Melanocyte of skin (primary cell): ENCODE results near the gene SMIM29. TPM values are rescaled to one million over a fixed set of nuclear protein-coding genes. Genes with fewer than 3 reads are reported as not detected.

Source experiments
- small RNA-seq, 2 donors: library from RNA; depleted of rRNA; stranded (forward); fragments of <200 nt; gene quantifications; one replicate each; pipeline ENCODE3, GENCODE V24; 2012
- total RNA-seq, 2 donors: library from RNA; depleted of rRNA; stranded (reverse); fragments of >200 nt; gene quantifications; 2 replicates each; pipeline ENCODE4 v1.2.3, GENCODE V29; 2012

Gene SMIM29
- total RNA-seq, result 10 to 100 TPM; 63.9 to 92.2 TPM

GRCh38 chr6:34248727-34249468 lies at the start of gene SMIM29:
Gene SMIM29, minus strand, starts transcription at chr6:34249006. Its CDS starts 1,215 bp downstream, at chr6:34247791.

DNA sequence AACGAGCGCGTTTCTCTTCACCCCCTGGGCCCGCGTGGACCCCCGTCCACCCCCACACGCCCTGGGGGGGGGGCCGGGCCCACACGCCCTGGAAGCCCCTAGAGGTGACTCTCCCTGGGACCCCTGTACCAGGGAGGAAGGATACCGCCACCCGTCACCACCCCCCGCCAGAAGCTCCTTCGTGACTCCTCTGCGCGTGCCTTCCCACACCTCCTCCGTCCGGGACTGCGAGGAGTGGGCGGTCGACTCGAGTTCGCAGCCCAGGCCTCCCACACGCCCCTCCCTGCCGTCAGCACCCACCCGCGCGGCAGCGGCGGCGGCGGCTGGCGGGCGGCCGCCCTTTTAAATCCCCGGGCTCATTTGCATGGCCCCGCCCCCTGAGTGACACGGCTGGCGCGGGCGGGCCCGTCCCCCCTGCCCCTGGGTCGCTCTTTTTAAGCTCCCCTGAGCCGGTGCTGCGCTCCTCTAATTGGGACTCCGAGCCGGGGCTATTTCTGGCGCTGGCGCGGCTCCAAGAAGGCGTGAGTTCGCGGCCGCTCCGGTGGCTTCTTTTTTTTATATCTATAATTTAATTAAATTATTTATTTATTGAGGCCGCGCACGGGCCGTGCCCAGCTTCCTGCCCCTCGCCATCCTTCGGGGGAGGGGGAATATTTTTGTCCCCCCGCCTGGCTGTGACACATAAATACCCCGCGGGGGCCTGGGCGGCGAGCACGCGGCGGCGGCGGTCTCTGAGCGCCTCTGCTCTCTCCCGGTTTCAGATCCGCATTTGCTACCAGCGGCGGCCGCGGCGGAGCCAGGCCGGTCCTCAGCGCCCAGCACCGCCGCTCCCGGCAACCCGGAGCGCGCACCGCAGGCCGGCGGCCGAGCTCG lies 12.1 kb downstream of the SMIM29 start, which contains the start of gene HMGA1:
TSS of gene HMGA1 (plus strand) at position 431 of the 873 bp plus-strand sequence. CDS start 3,908 bp downstream, outside the sequence.

Small RNA genes lying within 50 kb of the gene (small RNA-seq; reads per million reads assigned to genes)
- 0 reads per million in 2 donors for gene MIR6835

Other genes starting within 250 kb of the SMIM29 start
- gene GRM4, start 102.9 kb downstream of the SMIM29 start, total RNA-seq, result not detected
- 100 to 1,000 TPM in 1 of 2 donors, 10 to 100 TPM in 1; 54.7 to 111 TPM for gene HMGA1, start 12.1 kb downstream of the SMIM29 start, total RNA-seq
- 10 to 100 TPM; 17.6 to 20.0 TPM for gene NUDT3, start 143.7 kb upstream of the SMIM29 start, total RNA-seq
- gene RPS10, start 177.1 kb upstream of the SMIM29 start, total RNA-seq, result 1,000 to 10,000 TPM; 1,433 to 1,964 TPM
- gene PACSIN1, start 217.1 kb upstream of the SMIM29 start, total RNA-seq, result not detected